Measurements from ENCODE around the gene MOV10L1. TPM values are rescaled to one million over a fixed set of nuclear protein-coding genes. Genes with fewer than 3 reads are reported as not detected.
A peak's percentile ranks its signal among the peaks of the same experiment; 100 is the strongest.

The MOV10L1 gene
- total and polyA plus RNA-seq, 9 of the 15 experiments (the other 6 are each of a cell fraction or from before 2014, with no cell fraction given) = 0.06 to 0.43 (median 0.15) TPM

GRCh38 chr22:50104141-50104544, 14.3 kb downstream of the MOV10L1 start:
- in situ Hi-C loops (cut with MboI) = no loop called here
- ChIA-PET CTCF (ENCODE audit: low intra/inter-chr PET ratio) (no interaction called here), POLR2A (interaction anchor here (1.0 to 4.3 kb wide), 3 partner anchors 13 to 27 kb away, joined by 3 to 26 read pairs (median 4); partner anchors contain the start of gene MLC1)
- H2AFZ ChIP-seq (ENCODE audit: low read depth, low read length) = peak overlapping the region; percentile 93
- H3K27me3 ChIP-seq (ENCODE audit: control insufficient read depth in 2 of 2, insufficient read depth in 2 of 2, low read length in 2 of 2) = no peaks in the 10 kb centered on the region
- H3K4me1 ChIP-seq (replicated peaks in 1 of 2; ENCODE audit: control insufficient read depth in 2 of 2, insufficient read depth in 2 of 2, low read length in 2 of 2) = peaks cover 16 to 18% of the 10 kb centered on the region in 2 experiments; a peak in 3 of 5 replicates
- FAIRE-seq = peak; percentile 67
- no peaks in the 10 kb centered on the region for H3K36me3 ChIP-seq (ENCODE audit: control insufficient read depth, insufficient read depth, low read length)
- no peak overlapping the region for H3K4me3 ChIP-seq
- no peaks in the 10 kb centered on the region for H3K79me2 ChIP-seq (ENCODE audit: control insufficient read depth, insufficient read depth, low read length)
- peak overlapping the region; percentile 61 for H3K4me2 ChIP-seq (ENCODE audit: insufficient read depth, low read length)
- BruUV-seq (replicated peaks) = no TSS peak
- H3K27ac ChIP-seq (ENCODE audit: extremely low read depth, low read depth, low read length) = peak overlapping the region; percentile 48; the same call in 2 of the 3 replicates
- peak; percentile 82 for ATAC-seq
- DNase-seq (ENCODE audit: extremely low read depth in 1 of 4, low spot score in 3 of 4) = peak in 1 of 4 experiments; percentile 59
- intact Hi-C loops (cut with micrococcal nuclease) = no loop called here
- WGBS (ENCODE audit: insufficient coverage, low coverage, missing lambda C conversion rate) = 13% methylated on average over 6 of the region's 6 CpGs
- H3K9ac ChIP-seq (ENCODE audit: insufficient read depth in 1 of 2, low read depth in 2 of 2, low read length in 2 of 2) = peak overlapping the region; percentile 31 to 89; a peak in 3 of 4 replicates
- H3K9me1 ChIP-seq (ENCODE audit: control insufficient read depth, insufficient read depth, low read length) = no peaks in the 10 kb centered on the region
- H3K9me3 ChIP-seq (replicated peaks; ENCODE audit: control insufficient read depth, insufficient read depth, low read depth, low read length) = no peaks in the 10 kb centered on the region
- H4K20me1 ChIP-seq (replicated peaks; ENCODE audit: control insufficient read depth, insufficient read depth, low read length) = no peaks in the 10 kb centered on the region
- TF ChIP-seq MCM3 (IDR thresholded peaks at IDR 0.05) (no peak), PHF8 (IDR thresholded peaks at IDR 0.05; ENCODE audit: borderline replicate concordance, low read length) (peak; percentile 46; the same call in 1 of the 2 replicates), ZC3H8 (IDR thresholded peaks at IDR 0.05) (no peak), VEZF1 (CRISPR knock-in tag; IDR thresholded peaks at IDR 0.05) (0 out of 2 replicates have a peak, but pooled peaks have one; percentile 20), ZNF766 (CRISPR knock-in tag; conservative IDR thresholded peaks at IDR 0.05) (peak; percentile 54; the same call in 1 of the 2 replicates), ZNF592 (IDR thresholded peaks at IDR 0.05) (peak; percentile 76), HDAC2 (IDR thresholded peaks at IDR 0.05) (peak; percentile 31; the same call in 1 of the 2 replicates), ZBTB49 (CRISPR knock-in tag; IDR thresholded peaks at IDR 0.05; ENCODE audit: borderline replicate concordance) (no peak), ETV1 (tag; conservative IDR thresholded peaks at IDR 0.05; ENCODE audit: low read depth) (0 out of 2 replicates have a peak, but pooled peaks have one; percentile 14), TCFL5 (CRISPR knock-in tag; conservative IDR thresholded peaks at IDR 0.05) (no peak), MXD1 (CRISPR knock-in tag; IDR thresholded peaks at IDR 0.05; ENCODE audit: borderline replicate concordance, poor library complexity, severe bottlenecking) (no peak), KDM5B (IDR thresholded peaks at IDR 0.05; ENCODE audit: insufficient replicate concordance, low read depth, low read length) (peak; percentile 40), POU5F1 (IDR thresholded peaks at IDR 0.05; ENCODE audit: borderline replicate concordance, low read depth, low read length, partially characterized antibody) (no peak)

All from K562 (cell line).